NOMO-1 (cell line): ENCODE measurements around the gene EHD1.

ENCODE experiments used
- DNase-seq, 2 experiments: peaks; one replicate each; lab custom pipeline; 2025; ENCODE audit not compliant: unreplicated experiment in 2 of 2; lab: John Stamatoyannopoulos, UW

Gene EHD1

GRCh38 chr11:64845129-64845775 is 33.2 kb downstream of the EHD1 start:
- no peak for DNase-seq

DNA sequence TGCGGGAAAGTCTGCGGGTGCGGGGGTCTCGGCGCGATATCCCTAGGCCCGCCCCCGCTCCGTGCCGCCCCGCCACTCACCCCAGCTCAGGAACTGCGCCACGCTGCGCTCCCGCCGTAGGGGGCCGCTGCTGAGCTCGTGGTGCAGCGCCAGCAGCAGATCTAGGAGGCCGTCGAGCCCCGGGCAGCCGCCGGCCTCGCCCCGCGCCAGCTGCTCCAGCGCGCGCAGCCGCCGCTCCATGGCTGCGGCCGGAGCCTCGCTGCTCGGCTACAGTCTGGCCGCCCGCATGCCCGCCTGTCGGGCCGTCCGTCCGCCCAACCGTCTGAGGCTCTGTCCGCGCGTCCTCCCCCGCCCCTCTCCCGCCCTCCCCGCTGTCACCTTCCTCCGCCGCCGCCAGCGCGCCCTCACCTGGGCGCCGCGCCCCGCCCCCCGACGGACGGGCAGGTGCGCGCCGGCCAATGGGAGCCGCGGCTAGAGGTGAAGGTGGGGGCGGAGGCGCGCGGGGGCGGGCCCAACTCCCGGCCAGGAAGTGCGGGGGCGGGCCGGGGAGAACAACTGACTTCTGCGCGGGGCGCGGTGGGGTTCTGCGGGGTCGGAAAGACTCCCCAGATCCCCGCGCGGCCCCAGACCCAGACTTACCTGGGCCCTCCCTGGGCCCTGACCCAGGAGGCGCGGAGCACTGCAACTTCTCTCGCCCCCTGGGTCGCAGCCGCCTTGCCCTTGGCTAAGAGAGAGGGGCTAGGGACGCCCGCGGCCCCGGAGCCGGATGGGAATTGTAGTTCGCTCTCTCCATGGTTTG is 33.9 kb downstream of the EHD1 start, which contains the start of gene CDC42BPG:
CDC42BPG (minus strand) TSS at position 324 of the 799 bp plus-strand sequence; CDS start at position 240, 84 bp downstream.
- peak; percentile 55 to 72 for DNase-seq

- no peak for DNase-seq
Observed at GRCh38 chr11:64843686-64844329, 34.6 kb downstream of the EHD1 start.

DNA sequence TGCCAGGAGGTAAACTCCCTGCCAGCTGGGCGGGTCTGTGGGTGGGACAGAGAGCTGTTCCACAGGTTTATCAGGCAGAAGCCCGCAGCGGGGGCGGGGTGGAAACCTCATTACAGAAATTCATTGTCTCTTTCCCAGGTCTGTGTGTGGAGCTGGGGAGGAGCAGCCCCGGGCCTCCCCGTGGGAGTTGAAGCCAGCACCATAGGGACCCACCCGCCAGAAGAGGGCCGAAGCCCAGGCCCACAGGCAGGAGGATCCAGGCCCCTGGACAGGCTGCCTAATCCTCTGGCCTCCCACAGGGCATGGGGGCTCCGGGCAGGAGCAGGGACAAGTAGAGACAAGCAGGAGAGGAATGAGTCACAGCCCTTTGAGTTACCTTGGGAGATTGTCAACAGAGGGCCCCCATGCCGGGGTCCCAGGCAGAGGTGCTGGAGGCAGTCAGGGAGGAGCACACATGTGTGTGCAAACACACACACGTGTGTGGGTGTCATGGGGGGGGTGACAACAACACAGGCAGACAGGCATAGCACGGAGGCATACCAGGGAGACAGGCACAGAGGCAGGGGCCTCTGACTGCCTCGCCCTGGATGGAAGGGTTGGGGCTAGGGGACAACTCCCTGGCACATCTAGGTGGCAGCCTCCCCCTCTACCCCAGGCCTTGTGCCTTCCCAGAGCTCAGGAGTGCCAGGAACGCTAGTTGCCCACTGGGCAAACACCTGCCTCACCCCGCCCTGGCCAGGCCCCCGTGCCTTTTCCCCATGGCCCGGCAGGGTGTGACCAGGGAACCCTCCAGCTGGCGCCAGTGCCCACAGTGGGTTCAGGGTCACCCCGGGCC is 35.4 kb downstream of the EHD1 start:
- DNase-seq = no peak

- DNase-seq = no peak
Observed at GRCh38 chr11:64842366-64842759, 36.1 kb downstream of the EHD1 start.

GRCh38 chr11:64841592-64842365 is 36.6 kb downstream of the EHD1 start:
- no peak for DNase-seq

GRCh38 chr11:64839887-64840782 is 38.3 kb downstream of the EHD1 start:
- DNase-seq = no peak

- no peak for DNase-seq
Observed at GRCh38 chr11:64839335-64839734, 39.1 kb downstream of the EHD1 start.

DNA sequence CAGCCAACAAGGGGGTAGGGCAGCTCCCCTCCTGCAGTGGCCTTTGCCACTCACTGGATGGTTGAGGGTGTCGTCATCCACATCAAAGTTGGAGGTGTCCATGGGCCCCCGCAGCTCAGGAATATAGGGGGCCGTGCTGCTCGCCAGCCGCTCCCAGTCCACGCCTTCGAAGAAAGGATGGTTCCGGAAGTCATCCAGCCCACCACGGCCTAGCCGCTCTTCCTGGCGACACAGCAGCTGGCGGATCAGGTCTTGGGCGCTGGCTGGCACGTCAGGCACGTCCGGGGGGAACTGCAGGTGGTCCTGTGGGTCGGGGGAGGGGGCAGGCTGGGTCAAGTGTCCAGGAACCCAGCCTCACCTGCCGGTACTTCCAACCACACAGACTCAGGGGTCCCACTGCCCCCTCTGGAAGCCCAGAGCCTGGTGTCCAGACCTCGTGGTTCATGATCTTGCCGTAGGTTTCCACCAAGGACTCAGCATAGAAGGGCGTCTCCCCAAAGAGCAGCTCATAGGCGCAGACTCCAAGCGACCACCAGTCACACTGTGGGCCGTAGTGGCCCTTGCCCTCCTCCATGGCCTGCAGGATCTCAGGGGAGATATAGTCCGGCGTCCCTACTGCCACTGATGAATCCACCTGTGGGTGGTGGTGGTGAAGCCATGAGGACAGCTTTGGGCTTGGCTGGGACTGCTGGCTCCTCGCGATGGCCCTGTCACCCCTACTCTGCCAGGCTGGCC is 39.7 kb downstream of the EHD1 start:
- no peak for DNase-seq

- no peak for DNase-seq
Observed at GRCh38 chr11:64837887-64838351, 40.5 kb downstream of the EHD1 start.

DNA sequence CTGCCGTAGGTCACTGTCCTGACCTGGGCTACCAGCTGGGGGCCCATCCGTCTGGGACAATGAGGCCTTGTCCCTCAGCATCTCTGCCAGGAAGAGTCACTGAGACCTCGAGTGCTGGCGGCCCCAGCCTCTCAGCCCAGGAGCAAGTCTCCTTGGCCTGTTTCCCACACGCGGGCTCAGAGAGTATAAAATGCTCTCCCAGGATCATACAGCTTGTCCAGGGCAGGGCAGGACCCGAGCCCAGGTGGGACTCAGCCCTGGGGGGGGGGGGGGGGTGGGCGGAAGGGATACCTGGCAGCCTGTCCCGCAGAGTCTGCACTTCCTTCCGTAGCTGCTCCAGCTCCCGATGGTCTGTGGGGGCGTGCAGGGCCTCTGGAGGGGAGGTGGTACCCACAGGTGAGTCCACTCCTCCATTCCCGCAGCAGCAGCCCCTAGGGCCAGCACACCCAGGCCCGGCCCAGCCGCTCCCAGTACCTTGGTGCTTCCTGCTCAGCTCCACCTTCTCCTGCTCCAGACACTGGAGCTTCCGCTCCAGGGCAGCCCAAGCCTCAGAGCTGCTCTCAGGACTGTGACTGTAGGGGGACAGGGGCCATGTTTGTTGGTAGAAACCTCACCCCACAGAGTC is 41.9 kb downstream of the EHD1 start:
- no peak for DNase-seq

DNA sequence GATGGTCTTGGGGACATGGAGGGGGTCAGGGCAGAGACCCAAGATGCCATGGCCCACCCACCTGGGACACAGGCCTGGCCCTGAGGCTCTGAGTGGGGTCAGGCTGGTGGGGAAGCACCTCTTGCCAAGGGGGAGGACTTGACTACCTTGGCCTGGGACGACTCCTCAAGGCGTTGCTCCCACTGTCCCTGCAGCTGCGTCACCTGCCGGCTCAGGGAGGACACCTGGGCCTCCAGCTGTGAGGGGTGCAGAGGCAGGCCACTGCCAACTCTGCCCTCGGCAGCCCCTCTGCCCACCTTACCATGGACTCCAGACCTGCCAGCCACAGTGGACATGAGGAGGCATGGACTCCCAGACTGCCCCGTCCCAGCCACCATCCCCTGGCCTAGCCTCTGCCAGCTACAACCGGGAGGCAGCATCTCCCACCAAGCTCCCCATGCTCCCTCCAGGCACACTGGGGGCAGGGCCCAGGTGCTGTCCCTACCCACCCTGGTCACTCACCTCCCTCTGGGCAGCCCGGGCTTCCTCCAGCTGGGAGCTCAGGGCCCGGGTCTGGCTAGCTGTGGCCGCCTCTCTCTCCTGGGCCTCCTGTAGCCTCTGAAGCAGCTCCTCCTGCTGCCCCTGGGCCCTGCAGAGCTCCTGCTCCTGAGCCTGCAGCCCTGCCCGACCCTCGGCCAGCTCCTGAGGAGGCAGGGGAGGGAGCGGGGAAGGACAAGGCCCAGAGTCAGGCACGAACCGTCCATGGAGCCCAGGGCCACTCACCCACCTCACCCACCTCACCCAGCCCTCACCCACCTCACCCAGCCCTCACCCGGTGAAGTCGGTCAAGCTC is 42.6 kb downstream of the EHD1 start:
- no peak for DNase-seq

DNA sequence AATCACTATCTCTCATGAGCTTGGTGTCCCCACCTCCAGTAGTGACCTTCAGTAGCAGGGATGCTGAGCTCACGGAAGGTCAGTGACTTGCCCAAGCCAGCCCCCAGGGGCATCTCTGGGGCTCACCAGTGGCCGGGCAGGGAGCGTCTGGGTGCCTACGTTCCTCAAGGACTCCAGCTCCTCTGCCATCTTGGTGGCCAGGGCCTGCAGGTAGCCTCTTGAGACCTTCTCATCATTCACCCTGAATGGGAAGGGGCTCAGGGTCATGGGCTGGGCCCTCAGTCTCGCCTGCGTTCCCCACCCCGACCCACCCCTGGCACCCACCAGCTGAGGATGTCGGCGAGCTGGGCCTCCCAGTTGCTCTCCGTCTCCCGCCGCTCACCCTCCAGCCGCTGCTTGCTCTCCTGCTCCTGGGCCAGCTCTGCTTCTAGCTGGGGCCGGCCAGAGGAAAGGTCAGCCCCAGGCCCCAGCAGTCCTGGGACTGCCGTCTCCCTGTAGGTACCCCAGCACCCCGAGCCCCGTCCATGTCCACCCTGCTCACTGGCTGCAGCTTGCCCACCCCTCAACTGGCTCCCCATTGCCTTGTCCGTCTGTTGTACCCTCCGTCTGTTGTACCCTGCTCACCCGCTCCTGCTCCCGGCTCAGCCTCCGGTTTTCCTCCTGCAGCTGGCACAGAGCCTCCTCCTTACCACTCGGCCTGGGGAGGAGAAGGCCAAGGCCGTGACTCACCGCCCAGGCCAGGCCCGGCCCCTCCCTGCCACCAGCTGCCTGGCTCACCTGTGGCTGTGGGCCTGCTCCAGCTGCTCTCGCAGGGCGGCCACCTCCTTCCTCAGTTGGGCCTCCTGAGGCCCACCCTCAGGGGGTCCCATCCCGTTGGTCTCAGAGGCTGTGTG is 43.5 kb downstream of the EHD1 start:
- DNase-seq = no peak

- no peak for DNase-seq
Observed at GRCh38 chr11:64834031-64834722, 44.2 kb downstream of the EHD1 start.

DNA sequence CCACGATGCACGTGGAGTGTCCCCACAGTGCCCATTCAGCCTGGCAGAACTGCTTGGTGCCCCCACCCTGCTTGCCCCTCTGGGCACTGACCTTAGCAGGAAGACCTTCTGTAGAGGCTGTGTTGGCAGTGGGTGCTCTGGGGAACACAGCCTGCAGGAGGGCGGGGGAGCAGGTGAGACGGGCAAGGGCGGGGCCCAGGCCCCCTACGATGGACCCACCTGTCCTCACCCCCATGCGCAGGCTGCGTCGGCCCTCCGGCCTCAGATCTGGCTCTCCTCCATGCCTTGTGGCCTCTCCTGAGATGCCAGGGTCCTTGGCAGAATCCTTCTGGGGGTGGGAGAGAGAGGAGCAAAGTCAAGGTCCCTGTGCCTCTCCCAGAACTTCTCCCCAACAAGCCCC is 44.9 kb downstream of the EHD1 start:
- no peak for DNase-seq

- no peak for DNase-seq
Observed at GRCh38 chr11:64833198-64833502, 45.3 kb downstream of the EHD1 start.
